ENCODE results near the gene PCARE.

PCARE gene

DNA sequence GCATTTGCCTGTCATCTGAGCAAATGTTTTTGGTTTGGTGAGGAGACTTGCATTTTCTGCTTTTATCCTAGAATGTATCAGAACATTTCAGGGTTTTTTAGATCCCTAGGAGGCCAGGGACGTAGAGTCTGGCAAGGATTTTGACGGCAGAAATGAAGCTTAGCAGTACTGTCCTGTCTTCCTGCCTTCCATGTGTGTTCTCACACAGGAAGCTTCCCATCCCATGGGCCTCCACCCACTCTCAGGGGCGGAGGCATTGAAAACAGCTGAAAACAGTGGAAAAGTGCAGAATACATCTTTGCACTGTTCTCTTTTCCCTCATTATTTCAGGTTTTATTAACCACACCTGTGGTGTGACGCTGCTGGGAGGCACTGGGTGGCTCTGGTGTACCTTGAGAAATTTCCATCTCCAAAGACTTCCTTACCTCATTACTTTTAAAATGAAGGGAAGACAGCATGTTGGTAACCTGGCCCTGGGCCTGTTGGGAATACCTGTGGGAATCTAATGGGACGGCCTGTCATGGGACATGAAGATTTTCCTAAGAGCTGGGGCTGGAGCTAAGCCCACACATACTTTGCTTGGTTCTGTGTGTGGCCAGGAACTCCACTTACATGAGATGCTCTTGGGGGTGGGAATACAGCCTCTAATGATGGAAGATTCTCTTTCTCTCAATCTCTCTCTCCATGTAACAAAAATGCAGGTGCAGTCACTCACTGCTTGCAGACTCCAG is 20.5 kb downstream of the PCARE start:
- CTCF ChIA-PET: interaction anchor here (0.5 to 1.3 kb wide), 11 partner anchors 12 to 1694 kb away, joined by 3 to 5 read pairs (median 3); no protein-coding TSS in a partner anchor
- peak; percentile 36 for DNase-seq (ENCODE audit: low spot score)
- POLR2A ChIA-PET (ENCODE audit: low non-redundant PET): no interaction called here
- H3K27ac ChIP-seq: peak overlapping the region; percentile 49
- TF ChIP-seq, protein P1, sequence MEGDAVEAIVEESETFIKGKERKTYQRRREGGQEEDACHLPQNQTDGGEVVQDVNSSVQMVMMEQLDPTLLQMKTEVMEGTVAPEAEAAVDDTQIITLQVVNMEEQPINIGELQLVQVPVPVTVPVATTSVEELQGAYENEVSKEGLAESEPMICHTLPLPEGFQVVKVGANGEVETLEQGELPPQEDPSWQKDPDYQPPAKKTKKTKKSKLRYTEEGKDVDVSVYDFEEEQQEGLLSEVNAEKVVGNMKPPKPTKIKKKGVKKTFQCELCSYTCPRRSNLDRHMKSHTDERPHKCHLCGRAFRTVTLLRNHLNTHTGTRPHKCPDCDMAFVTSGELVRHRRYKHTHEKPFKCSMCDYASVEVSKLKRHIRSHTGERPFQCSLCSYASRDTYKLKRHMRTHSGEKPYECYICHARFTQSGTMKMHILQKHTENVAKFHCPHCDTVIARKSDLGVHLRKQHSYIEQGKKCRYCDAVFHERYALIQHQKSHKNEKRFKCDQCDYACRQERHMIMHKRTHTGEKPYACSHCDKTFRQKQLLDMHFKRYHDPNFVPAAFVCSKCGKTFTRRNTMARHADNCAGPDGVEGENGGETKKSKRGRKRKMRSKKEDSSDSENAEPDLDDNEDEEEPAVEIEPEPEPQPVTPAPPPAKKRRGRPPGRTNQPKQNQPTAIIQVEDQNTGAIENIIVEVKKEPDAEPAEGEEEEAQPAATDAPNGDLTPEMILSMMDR (conservative IDR thresholded peaks at IDR 0.05; ENCODE audit: low read depth): no peak; the same call in 1 of the 2 replicates

- DNase-seq (ENCODE audit: low spot score): peak; percentile 62
- POLR2A ChIA-PET (ENCODE audit: low non-redundant PET): no interaction called here
- peak overlapping the region; percentile 49 for H3K27ac ChIP-seq
- TF ChIP-seq, protein P1 (conservative IDR thresholded peaks at IDR 0.05; ENCODE audit: low read depth): no peak
- CTCF ChIA-PET: interaction anchor here (0.5 to 1.3 kb wide), 6 partner anchors 29 to 191 kb away, joined by 3 to 5 read pairs (median 3); no protein-coding TSS in a partner anchor
These were observed 21.1 kb downstream of the PCARE start for GRCh38 chr2:29053223-29053622.

DNA sequence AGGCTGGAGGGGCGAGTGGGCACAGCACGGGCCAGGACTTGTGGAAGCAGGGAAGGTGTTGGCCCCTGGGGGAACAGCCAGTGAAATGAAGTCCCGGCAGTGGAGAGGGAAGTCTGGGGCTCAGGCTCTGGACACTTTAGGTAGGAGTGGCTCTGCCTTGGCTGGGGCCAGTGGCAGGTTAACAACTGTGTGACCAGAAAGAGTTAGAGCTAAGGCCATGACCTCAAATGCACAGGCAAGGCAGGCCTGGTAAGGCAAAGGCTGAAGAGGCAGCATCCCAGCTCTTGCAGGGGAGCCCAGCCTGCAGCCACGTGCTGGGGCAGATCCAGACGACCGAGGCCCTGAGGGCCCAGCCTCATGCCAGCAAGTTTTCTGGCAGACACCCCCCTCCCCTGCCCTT is 21.5 kb downstream of the PCARE start:
- ChIA-PET CTCF (interaction anchor here (0.7 kb wide), 3 partner anchors 28 to 134 kb away, joined by 3 to 5 read pairs (median 3); no protein-coding TSS in a partner anchor), POLR2A (ENCODE audit: low non-redundant PET) (no interaction called here)
- TF ChIP-seq, protein P1 (conservative IDR thresholded peaks at IDR 0.05; ENCODE audit: low read depth): no peak
- H3K27ac ChIP-seq: peak overlapping the region; percentile 49
- no peak for DNase-seq (ENCODE audit: low spot score)

DNA sequence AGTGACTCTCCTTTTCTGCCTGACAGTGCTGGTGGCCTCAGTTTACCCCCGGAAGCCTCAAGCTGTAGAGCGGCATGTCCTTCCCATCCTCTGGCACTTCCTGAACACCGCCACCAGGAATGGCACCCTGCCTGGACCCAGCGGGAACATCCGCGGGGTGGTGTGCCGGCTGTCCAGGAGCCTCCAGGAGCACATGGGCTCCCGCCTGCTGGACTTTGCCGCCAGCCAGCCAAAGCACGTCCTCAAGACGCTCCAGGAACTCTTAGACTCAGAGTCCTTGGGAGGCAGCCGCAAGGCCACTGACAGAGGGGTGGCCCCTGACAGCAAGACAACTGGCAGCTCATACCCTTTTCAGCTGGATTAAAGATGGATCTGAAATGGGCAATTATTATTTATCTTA is 22.6 kb downstream of the PCARE start:
- TF ChIP-seq, protein P1 (conservative IDR thresholded peaks at IDR 0.05; ENCODE audit: low read depth): no peak
- DNase-seq (ENCODE audit: low spot score): no peak
- H3K27ac ChIP-seq: no peak overlapping the region
- CTCF ChIA-PET: no interaction called here
- POLR2A ChIA-PET (ENCODE audit: low non-redundant PET): no interaction called here

GRCh38 chr2:29050591-29050990 is 23.7 kb downstream of the PCARE start:
- CTCF ChIA-PET: no interaction called here
- POLR2A ChIA-PET (ENCODE audit: low non-redundant PET): no interaction called here
- no peak overlapping the region for H3K27ac ChIP-seq
- no peak for DNase-seq (ENCODE audit: low spot score)
- TF ChIP-seq, protein P1 (conservative IDR thresholded peaks at IDR 0.05; ENCODE audit: low read depth): no peak

DNA sequence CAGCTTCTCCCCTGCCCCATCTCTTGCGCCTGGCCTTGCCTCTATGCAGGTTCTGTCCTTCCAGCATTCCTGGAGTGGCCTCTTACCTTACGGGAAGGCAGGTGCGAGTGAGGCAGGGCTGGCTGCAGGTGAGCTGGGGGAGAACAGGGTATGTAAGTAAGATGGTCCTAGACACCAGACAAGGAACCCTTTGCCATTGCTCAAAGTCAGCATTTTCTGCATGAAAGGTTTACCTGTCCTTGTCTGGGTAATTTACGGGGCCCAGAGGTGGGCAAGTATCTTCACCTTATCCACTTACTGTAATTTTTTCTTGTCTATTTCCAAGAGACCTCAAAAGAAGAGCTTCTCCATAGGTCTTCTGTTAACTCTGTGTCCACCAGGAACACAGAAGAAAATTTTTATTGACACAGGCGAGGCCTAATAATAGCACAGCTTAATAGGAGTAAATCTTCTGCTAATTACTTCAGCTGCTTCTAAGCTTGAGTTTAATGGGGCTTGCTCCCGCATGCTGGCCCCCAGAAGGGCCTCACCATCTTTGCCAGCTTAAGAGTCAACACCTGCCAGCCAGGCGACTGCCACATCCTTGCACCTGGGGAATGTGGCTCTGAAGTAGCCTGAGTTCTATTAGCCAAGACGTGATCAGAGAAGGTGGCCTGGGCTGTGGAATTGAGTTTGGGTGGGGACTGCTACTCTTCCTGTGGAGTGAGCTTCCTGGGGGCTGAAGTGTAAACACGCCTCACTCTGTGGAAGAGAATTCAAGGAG is 27.1 kb downstream of the PCARE start:
- TF ChIP-seq, protein P1 (conservative IDR thresholded peaks at IDR 0.05; ENCODE audit: low read depth): no peak
- DNase-seq (ENCODE audit: low spot score): no peak
- CTCF ChIA-PET: no interaction called here
- POLR2A ChIA-PET (ENCODE audit: low non-redundant PET): no interaction called here
- H3K27ac ChIP-seq: no peak overlapping the region
